Epithelial cell of proximal tubule (primary cell): ENCODE data around the gene CCHCR1. TPM values are rescaled to one million over a fixed set of nuclear protein-coding genes. Genes with fewer than 3 reads are reported as not detected.
"Not testable (repeated sequence)": the region's sequence is repeated elsewhere in the genome, so short reads cannot be mapped to it uniquely, and the experiment has no call there.

Source experiments
- DNase-seq: peaks from one replicate; pipeline ENCODE4 v3.0.0-alpha.2; 2011; ENCODE audit warnings: low read depth
- H3K4me3 ChIP-seq: 2 replicates; pipeline ENCODE4 v1.5.1; 2011; ENCODE audit warnings: low read depth, mild to moderate bottlenecking, low read length
- total RNA-seq: library from RNA; depleted of rRNA; stranded (reverse); fragments of >200 nt; gene quantifications from 2 replicates; pipeline ENCODE4 v1.2.3, GENCODE V29; 2015
- TF ChIP-seq, protein P1 (sequence below): conservative IDR thresholded peaks from 2 replicates; pipeline ENCODE4 v1.5.1; 2012; ENCODE audit warnings: low read depth, mild to moderate bottlenecking, low read length

CCHCR1 gene
- total RNA-seq, 1 donor from 2014 or later: 23.2 TPM

DNA sequence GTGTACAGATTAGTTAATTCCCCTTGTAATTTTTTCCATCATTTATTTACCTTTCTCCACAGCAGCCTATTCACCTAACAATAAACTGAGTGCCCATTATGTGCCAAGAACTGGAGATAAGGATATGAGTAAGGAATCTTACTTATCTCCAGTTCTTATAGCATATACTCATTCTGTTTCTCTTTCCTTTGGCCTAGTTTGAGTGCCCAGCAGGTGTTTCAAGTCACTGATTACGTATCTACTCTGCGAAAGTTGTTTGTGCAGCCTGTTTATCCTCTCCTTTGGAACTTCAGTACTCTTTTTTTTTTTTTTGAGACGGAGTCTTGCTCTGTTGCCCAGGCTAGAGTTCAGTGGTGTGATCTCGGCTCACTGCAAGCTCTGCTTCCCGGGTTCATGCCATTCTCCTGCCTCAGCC is 30.2 kb upstream of the CCHCR1 start:
- TF ChIP-seq, protein P1, sequence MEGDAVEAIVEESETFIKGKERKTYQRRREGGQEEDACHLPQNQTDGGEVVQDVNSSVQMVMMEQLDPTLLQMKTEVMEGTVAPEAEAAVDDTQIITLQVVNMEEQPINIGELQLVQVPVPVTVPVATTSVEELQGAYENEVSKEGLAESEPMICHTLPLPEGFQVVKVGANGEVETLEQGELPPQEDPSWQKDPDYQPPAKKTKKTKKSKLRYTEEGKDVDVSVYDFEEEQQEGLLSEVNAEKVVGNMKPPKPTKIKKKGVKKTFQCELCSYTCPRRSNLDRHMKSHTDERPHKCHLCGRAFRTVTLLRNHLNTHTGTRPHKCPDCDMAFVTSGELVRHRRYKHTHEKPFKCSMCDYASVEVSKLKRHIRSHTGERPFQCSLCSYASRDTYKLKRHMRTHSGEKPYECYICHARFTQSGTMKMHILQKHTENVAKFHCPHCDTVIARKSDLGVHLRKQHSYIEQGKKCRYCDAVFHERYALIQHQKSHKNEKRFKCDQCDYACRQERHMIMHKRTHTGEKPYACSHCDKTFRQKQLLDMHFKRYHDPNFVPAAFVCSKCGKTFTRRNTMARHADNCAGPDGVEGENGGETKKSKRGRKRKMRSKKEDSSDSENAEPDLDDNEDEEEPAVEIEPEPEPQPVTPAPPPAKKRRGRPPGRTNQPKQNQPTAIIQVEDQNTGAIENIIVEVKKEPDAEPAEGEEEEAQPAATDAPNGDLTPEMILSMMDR: no peak
- no peak overlapping the region for H3K4me3 ChIP-seq
- no peak for DNase-seq

DNA sequence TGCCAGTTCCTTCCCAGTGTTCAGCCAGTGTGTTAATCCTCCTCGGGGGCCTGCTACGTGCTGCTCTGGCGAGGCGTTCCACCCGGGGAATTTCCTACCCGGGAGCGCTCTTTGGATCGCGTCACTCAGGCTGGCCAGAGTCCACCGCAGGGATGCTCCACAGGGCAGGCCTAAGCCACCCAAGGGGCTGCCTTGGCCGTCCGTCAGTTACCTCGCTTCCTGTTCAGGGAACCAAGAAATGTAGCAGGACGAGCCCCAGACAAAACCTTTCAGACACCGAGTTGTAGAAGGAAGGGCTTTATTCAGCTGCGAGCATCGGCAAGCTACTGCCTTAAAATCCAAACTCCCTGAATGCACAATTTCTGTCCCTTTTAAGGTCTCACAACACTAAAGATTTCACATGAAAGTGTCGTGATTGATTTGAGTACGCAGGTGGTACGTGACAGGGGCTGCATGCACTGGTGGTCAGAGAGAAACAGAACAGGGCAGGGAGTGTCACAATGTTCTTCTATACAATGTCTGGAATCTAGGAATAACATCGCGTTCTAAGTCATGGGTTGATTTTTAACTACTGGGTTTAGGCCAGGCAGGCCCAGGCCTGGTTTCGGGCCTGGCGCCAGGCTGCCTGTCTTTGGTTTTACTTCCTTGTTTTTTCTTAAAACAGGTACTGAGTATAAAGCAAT is 28.6 kb upstream of the CCHCR1 start:
- peak; percentile 67 for DNase-seq
- TF ChIP-seq, protein P1: no peak
- H3K4me3 ChIP-seq: peak overlapping the region; percentile 60

DNA sequence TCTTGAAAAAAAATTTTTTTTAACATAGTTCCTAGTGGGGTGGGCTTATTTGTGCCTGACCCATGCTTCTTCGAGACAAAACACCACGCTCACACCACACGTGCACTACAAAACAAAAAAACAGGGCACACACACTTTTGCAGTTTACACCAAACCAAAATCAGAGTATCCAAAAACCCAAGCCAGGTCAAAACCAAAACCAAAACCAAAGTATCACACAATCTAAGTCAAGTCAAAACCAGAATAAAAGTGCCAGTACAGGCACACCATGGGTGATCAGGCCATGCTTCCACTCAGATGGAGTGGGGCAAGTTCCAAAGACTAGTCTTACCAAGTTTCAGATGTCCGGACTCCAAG is 28.1 kb upstream of the CCHCR1 start:
- H3K4me3 ChIP-seq: peak overlapping the region; percentile 60
- DNase-seq: not testable (repeated sequence)

- DNase-seq: not testable (repeated sequence)
- peak overlapping the region; percentile 60 for H3K4me3 ChIP-seq
Observed at GRCh38 chr6:31183859-31184258, 26.3 kb upstream of the CCHCR1 start.

DNA sequence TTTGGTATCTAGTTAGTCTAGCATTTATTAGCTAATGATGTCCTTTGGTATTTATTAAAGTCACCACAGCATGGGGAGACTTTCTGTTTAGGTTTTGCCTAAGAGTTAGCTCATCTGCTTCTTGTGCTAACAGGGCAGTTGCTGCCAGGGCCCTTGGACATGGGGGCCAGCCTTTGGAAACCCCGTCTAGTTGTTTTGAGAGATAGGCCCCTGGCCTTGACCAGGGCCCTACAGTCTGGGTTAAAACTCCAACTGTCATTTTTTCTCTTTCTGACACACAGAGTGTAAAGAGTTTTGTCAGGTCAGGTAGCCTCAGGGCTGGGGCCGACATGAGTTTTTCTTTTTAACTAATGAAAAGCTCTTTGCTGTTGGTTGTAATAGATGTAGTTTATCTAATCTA is 25.7 kb upstream of the CCHCR1 start:
- H3K4me3 ChIP-seq: peak overlapping the region; percentile 60
- DNase-seq: not testable (repeated sequence)

DNA sequence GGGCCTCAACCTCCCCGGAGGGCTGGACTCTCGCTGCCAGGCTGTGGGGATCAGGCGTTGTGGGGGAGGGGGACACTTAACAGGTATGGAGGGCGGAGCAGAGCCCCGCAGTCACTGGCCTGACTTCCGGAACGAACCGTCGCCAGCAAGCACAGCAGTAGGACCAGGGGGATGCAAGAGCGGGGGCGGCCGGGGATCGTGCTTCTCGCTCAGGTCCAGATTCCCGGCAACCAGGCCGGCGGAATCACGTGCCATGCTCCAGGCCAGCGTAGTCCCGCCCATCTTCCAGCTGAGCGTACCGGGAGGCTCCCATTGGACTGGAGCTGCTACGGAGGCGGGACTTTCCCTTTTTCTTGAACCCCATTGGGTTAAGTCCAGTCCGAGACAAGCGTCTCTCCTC is 22.9 kb upstream of the CCHCR1 start:
- H3K4me3 ChIP-seq: peak overlapping the region; percentile 6
- DNase-seq: no peak
- TF ChIP-seq, protein P1: no peak

GRCh38 chr6:31179896-31180295 is 22.3 kb upstream of the CCHCR1 start:
- no peak for DNase-seq
- no peak overlapping the region for H3K4me3 ChIP-seq
- TF ChIP-seq, protein P1: no peak

- TF ChIP-seq, protein P1: no peak
- no peak overlapping the region for H3K4me3 ChIP-seq
- DNase-seq: no peak
Observed at GRCh38 chr6:31179042-31179386, 21.4 kb upstream of the CCHCR1 start.
